ENCODE data around the gene TRIP11. TPM values are rescaled to one million over a fixed set of nuclear protein-coding genes. Genes with fewer than 3 reads are reported as not detected.

The TRIP11 gene
- total and polyA plus RNA-seq, 2 experiments from 2014 or later = 24.9 to 52.2 TPM

GRCh38 chr14:91985521-91986255 lies 54.2 kb downstream of the TRIP11 start:
- H3K9me3 Mint-ChIP-seq = no peaks in the 10 kb centered on the region
- ATAC-seq = no peak

GRCh38 chr14:91985008-91985407 lies 54.9 kb downstream of the TRIP11 start:
- H3K27me3 Mint-ChIP-seq (ENCODE audit: insufficient read depth, low read depth, poor library complexity) = no peaks in the 10 kb centered on the region
- Histone ChIP-seq H3K27ac (ENCODE audit: low read depth) (no peak overlapping the region), H3K27me3 (ENCODE audit: insufficient read depth) (no peaks in the 10 kb centered on the region), H3K4me2 (no peak overlapping the region), H3F3A (replicated peaks; ENCODE audit: low read depth) (no peaks in the 10 kb centered on the region), H3K4me1 (ENCODE audit: insufficient read depth) (no peaks in the 10 kb centered on the region), H3K79me2 (replicated peaks; ENCODE audit: insufficient read depth) (no peaks in the 10 kb centered on the region), H3K9me2 (ENCODE audit: insufficient read depth) (no peaks in the 10 kb centered on the region), H2AFZ (no peak overlapping the region), H4K20me1 (replicated peaks; ENCODE audit: insufficient read depth) (no peaks in the 10 kb centered on the region), H3K4me3 (no peak overlapping the region), H3K36me3 (ENCODE audit: insufficient read depth) (0 out of 2 replicates have a peak, but pooled peaks cover 10% of the 10 kb centered on the region)
- no peak for ATAC-seq
- no peaks in the 10 kb centered on the region for H3K4me1 Mint-ChIP-seq
- DNase-seq (ENCODE audit: low spot score) = no peak
- H3K4me3 Mint-ChIP-seq = no peak overlapping the region
- TF ChIP-seq STAT1 (IDR thresholded peaks at IDR 0.05; ENCODE audit: unreplicated experiment) = no peak
- H3K27ac Mint-ChIP-seq = no peak overlapping the region
- H3K36me3 Mint-ChIP-seq (ENCODE audit: low read depth) = peaks cover 11% of the 10 kb centered on the region; the same call in 2 of the 3 replicates
- no peaks in the 10 kb centered on the region for H3K9me3 Mint-ChIP-seq

More at GRCh38 chr14:91985521-91986255, 54.2 kb downstream of the TRIP11 start:
- Mint-ChIP-seq H3K4me3 (no peak overlapping the region), H3K27me3 (ENCODE audit: insufficient read depth, low read depth, poor library complexity) (no peaks in the 10 kb centered on the region), H3K36me3 (ENCODE audit: low read depth) (peaks cover 11% of the 10 kb centered on the region; the same call in 2 of the 3 replicates), H3K27ac (no peak overlapping the region), H3K4me1 (no peaks in the 10 kb centered on the region)
- no peak for DNase-seq (ENCODE audit: low spot score)
- no peaks in the 10 kb centered on the region for H3K9me2 ChIP-seq (ENCODE audit: insufficient read depth)
- H3K4me2 ChIP-seq = no peak overlapping the region
- H3K79me2 ChIP-seq (replicated peaks; ENCODE audit: insufficient read depth) = no peaks in the 10 kb centered on the region
- H3K36me3 ChIP-seq (ENCODE audit: insufficient read depth) = 0 out of 2 replicates have a peak, but pooled peaks cover 10% of the 10 kb centered on the region
- TF ChIP-seq EZH2 (IDR thresholded peaks at IDR 0.05; ENCODE audit: low read depth, unreplicated experiment) (no peak), ZNF331 (CRISPR knock-in tag; IDR thresholded peaks at IDR 0.05; ENCODE audit: low read depth) (no peak), POLR2AphosphoS5 (IDR thresholded peaks at IDR 0.05; ENCODE audit: low read depth) (no peak), CTCF (conservative IDR thresholded peaks at IDR 0.05; ENCODE audit: low read depth in 2 of 2) (no peak), ETS1 (IDR thresholded peaks at IDR 0.05) (no peak)
- H2AFZ ChIP-seq = no peak overlapping the region
- H3F3A ChIP-seq (replicated peaks; ENCODE audit: low read depth) = no peaks in the 10 kb centered on the region
- H4K20me1 ChIP-seq (replicated peaks; ENCODE audit: insufficient read depth) = no peaks in the 10 kb centered on the region
- H3K27ac ChIP-seq (ENCODE audit: low read depth) = no peak overlapping the region
- no peaks in the 10 kb centered on the region for H3K27me3 ChIP-seq (ENCODE audit: insufficient read depth)
- no peaks in the 10 kb centered on the region for H3K4me1 ChIP-seq (ENCODE audit: insufficient read depth)
- no peak overlapping the region for H3K4me3 ChIP-seq

- Mint-ChIP-seq H3K4me3 (no peak overlapping the region), H3K9me3 (no peaks in the 10 kb centered on the region), H3K27me3 (ENCODE audit: insufficient read depth, low read depth, poor library complexity) (no peaks in the 10 kb centered on the region), H3K36me3 (ENCODE audit: low read depth) (peaks cover 11% of the 10 kb centered on the region), H3K27ac (no peak overlapping the region), H3K4me1 (no peaks in the 10 kb centered on the region)
- Histone ChIP-seq H3K27ac (ENCODE audit: low read depth) (no peak overlapping the region), H3K36me3 (ENCODE audit: insufficient read depth) (0 out of 2 replicates have a peak, but pooled peaks cover 10% of the 10 kb centered on the region), H2AFZ (no peak overlapping the region), H3K27me3 (ENCODE audit: insufficient read depth) (no peaks in the 10 kb centered on the region), H3K4me2 (no peak overlapping the region), H3K4me3 (no peak overlapping the region), H3F3A (replicated peaks; ENCODE audit: low read depth) (no peaks in the 10 kb centered on the region), H4K20me1 (replicated peaks; ENCODE audit: insufficient read depth) (no peaks in the 10 kb centered on the region), H3K9me2 (ENCODE audit: insufficient read depth) (no peaks in the 10 kb centered on the region), H3K79me2 (replicated peaks; ENCODE audit: insufficient read depth) (no peaks in the 10 kb centered on the region), H3K4me1 (ENCODE audit: insufficient read depth) (no peaks in the 10 kb centered on the region)
- no peak for DNase-seq (ENCODE audit: low spot score)
- ATAC-seq = no peak
- TF ChIP-seq STAT1 (IDR thresholded peaks at IDR 0.05; ENCODE audit: unreplicated experiment) = no peak
- no peak for TF ChIP-seq ZNF114 (CRISPR knock-in tag; IDR thresholded peaks at IDR 0.05)
- no peak for TF ChIP-seq EZH2phosphoT487 (IDR thresholded peaks at IDR 0.05; ENCODE audit: unreplicated experiment)
- TF ChIP-seq NANOG (IDR thresholded peaks at IDR 0.05; ENCODE audit: borderline replicate concordance) = no peak
- no peak for TF ChIP-seq EZH2 (IDR thresholded peaks at IDR 0.05; ENCODE audit: low read depth, unreplicated experiment)
- no peak for TF ChIP-seq CTCF (conservative IDR thresholded peaks at IDR 0.05; ENCODE audit: low read depth in 2 of 2)
Measured at GRCh38 chr14:91983588-91983987, 56.3 kb downstream of the TRIP11 start.

All from GM23338 (cell line).